Heart left ventricle (tissue), 16 donors: ENCODE measurements around the gene OLFML2B. TPM values are rescaled to one million over a fixed set of nuclear protein-coding genes. Genes with fewer than 3 reads are reported as not detected.

ENCODE experiments used
- ATAC-seq, 4 donors: fragments of 200-7000 bp; cut with Tn5 transposase; one replicate each; pipeline ENCODE4 v1.9.1; 2020 to 2022; ENCODE audit warnings: moderate library complexity in 4 of 4, mild to moderate bottlenecking in 3 of 4, moderate number of reproducible peaks in 1 of 4
- DNase-seq, 5 donors: peaks; one replicate each; pipeline ENCODE4 v3.0.0-alpha.2; 2020
- H3K27ac ChIP-seq, 12 donors: fragments of 200-600 bp; sonication (generic) in 4 of 12; one replicate each; pipeline versions ENCODE4 v1.5.0 to v1.8.0; 2016 to 2022; ENCODE audit warnings: mild to moderate bottlenecking in 2 of 12
- H3K27me3 ChIP-seq, 9 donors: fragments of 200-600 bp; sonication (generic) in 2 of 9; one replicate each; pipeline versions ENCODE4 v1.5.1 to v1.8.0; 2016 to 2022; ENCODE audit warnings: mild to moderate bottlenecking in 3 of 9
- H3K36me3 ChIP-seq, 9 donors: fragments of 200-600 bp; sonication (generic) in 2 of 9; one replicate each; pipeline versions ENCODE4 v1.5.0 to v1.8.0; 2018 to 2022; ENCODE audit warnings: mild to moderate bottlenecking in 2 of 9
- H3K4me1 ChIP-seq, 12 donors: fragments of 200-600 bp; sonication (generic) in 4 of 12; one replicate each; pipeline versions ENCODE4 v1.5.0 to v1.8.0; 2016 to 2022; ENCODE audit warnings: mild to moderate bottlenecking in 3 of 12
- H3K4me3 ChIP-seq, 12 donors: fragments of 200-600 bp; sonication (generic) in 4 of 12; one replicate each; pipeline versions ENCODE4 v1.5.0 to v1.8.0; 2017 to 2022; ENCODE audit warnings: mild to moderate bottlenecking in 9 of 12, moderate library complexity in 4 of 12
- H3K9me3 ChIP-seq, 12 donors: fragments of 200-600 bp; sonication (generic) in 4 of 12; one replicate each; pipeline versions ENCODE4 v1.5.0 to v1.8.0; 2016 to 2022; ENCODE audit warnings: mild to moderate bottlenecking in 1 of 12
- POLR2A ChIP-seq, 2 donors: fragments of 450-650 bp; IDR thresholded peaks; one replicate each; pipeline ENCODE4 v1.6.1; 2017; ENCODE audit warnings: antibody characterized with exemption in 2 of 2, mild to moderate bottlenecking in 2 of 2, moderate library complexity in 2 of 2
- WGBS, 4 donors: extraction: QIAGEN DNeasy Blood & Tissue Kit in 2 of 4; methylation state at CpG; one replicate each; pipeline versions ENCODE4 v1.1.5 to v1.1.7; 2013 to 2018; 5-methylcytosine and 5-hydroxymethylcytosine counted together
- intact Hi-C, 10 donors: fragments of 100-400 bp; cut with DNase I; formaldehyde crosslinking; loops; one replicate each; pipeline versions ENCODE4 v1.11.1 to v1.14.2; 2022
- polyA plus RNA-seq, 2 donors: library from polyadenylated mRNA; stranded (reverse); fragments of 200-250 nt; gene quantifications; one replicate each; pipeline ENCODE4 v1.2.3, GENCODE V29; 2013
- total RNA-seq, 9 donors: library from RNA; depleted of rRNA in 2 of 9; stranded (reverse); fragments of >200 nt in 2 of 9; fragmentation: NEBNext Ultra II Directional in 3 of 9; extraction: Animal tissue kit (Norgen Biotek cat#: 25700) in 3 of 9; gene quantifications; one replicate each; pipeline versions ENCODE4 v1.1.0 to v1.2.4, GENCODE V29; 2016 to 2023
- TF ChIP-seq, protein P1 (sequence below), 12 donors: fragments of 200-600 bp; sonication (generic) in 4 of 12; IDR thresholded peaks; one replicate each; pipeline versions ENCODE4 v1.5.0 to v1.8.0; 2018 to 2022; ENCODE audit warnings: antibody characterized with exemption in 12 of 12, mild to moderate bottlenecking in 5 of 12
- donor health status: ischemic (EF 13 %, LVEDD 7.1; RV severe dilation, severe dysfunction).
- donor health status: healthy with polysubstance abuse.
- donor health status: DM: no; HTN: yes; CAD: no.
- donor health status: DM: no; HTN: no; CAD: no.
- donor health status: ischemic (EF 25% LVEDD 6.9; RV normal size, moderate dysfunction).
- donor health status: ischemic (EF 25% LVEDD 5.7; RV mildly dilated, moderate dysfunction).
- donor health status: healthy.
- donor health status: DM: yes; HTN: yes; CAD: no.
- donor health status: ischemic (EF 35%, LVEDD 5.7; RV mildly dilated, moderate dysfunction).
- donor health status: nonischemic (EF 11% LVEDD 7.7; RV severe dilation, severe dysfunction).
- donor health status: DM: yes; HTN: yes; CAD: no.
- donor health status: PGD.
- donor health status: ischemic (EF 29% LVEDD 5.4; RV normal size, mild dysfunction).
- donor health status: nonischemic (EF 23%, LVEDD 6.1; RV moderate dilation, normal function).

The OLFML2B gene
- total and polyA plus RNA-seq, 11 donors, result 0.75 to 39.2 (median 2.8) TPM

DNA sequence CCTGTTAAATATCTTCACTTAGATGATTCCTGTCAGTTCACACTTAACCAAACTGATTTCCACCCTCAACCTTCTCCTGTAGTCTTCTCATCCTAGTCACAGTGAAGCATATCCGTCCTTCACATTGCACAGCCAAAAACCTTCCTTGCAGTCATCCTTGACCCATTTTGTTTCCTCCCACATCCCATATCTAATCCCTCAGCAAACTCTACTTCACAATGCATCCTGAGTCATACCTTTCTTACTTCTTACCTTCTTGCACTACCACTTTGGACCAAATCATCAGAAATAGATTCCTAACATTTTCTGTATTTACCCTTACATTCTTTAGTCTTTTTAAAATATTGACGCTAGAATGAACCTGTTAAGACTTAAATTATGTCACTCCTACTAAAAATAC lies 86.9 kb downstream of the OLFML2B start:
- peaks cover 0 to 26% (median 0%) of the 10 kb centered on the region in 12 donors for H3K4me1 ChIP-seq
- no peaks in the 10 kb centered on the region for H3K9me3 ChIP-seq
- peaks cover 0 to 15% (median 0%) of the 10 kb centered on the region in 9 donors for H3K36me3 ChIP-seq
- H3K27ac ChIP-seq, result no peak overlapping the region
- intact Hi-C loops, result loop anchor here in 1 of 10 donors (10.0 kb wide), 1 partner anchor 68 kb away; no protein-coding TSS in a partner anchor
- 96 to 98% (median 97%) methylated on average over 2 of the region's 2 CpGs for WGBS, 4 donors
- H3K4me3 ChIP-seq, result no peak overlapping the region
- ATAC-seq (no peak), DNase-seq (no peak)
- TF ChIP-seq, protein P1, sequence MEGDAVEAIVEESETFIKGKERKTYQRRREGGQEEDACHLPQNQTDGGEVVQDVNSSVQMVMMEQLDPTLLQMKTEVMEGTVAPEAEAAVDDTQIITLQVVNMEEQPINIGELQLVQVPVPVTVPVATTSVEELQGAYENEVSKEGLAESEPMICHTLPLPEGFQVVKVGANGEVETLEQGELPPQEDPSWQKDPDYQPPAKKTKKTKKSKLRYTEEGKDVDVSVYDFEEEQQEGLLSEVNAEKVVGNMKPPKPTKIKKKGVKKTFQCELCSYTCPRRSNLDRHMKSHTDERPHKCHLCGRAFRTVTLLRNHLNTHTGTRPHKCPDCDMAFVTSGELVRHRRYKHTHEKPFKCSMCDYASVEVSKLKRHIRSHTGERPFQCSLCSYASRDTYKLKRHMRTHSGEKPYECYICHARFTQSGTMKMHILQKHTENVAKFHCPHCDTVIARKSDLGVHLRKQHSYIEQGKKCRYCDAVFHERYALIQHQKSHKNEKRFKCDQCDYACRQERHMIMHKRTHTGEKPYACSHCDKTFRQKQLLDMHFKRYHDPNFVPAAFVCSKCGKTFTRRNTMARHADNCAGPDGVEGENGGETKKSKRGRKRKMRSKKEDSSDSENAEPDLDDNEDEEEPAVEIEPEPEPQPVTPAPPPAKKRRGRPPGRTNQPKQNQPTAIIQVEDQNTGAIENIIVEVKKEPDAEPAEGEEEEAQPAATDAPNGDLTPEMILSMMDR (IDR thresholded peaks at IDR 0.05), result no peak
- H3K27me3 ChIP-seq, result no peaks in the 10 kb centered on the region

DNA sequence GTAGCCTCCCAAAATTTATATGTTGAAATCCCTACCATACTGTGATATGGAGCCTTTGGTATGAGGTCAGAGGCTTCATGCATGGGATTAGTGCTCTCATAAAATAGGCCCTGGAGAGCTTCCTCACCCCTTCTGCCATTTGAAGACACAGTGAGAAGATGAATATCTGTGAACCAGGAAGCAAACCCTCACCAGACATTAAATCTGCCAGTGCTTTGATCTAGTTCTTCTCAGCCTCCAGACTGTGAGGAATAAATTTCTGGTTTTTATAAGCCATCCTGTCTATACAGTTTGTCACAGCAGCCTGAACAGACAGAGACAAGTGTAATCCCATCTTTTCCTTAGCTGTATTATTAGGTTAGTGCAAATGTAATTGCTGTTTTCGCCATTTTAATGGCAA lies 88.4 kb downstream of the OLFML2B start:
- H3K9me3 ChIP-seq, result no peaks in the 10 kb centered on the region
- no peak overlapping the region for H3K27ac ChIP-seq
- H3K36me3 ChIP-seq, result peaks cover 0 to 15% (median 0%) of the 10 kb centered on the region in 9 donors
- intact Hi-C loops, result loop anchor here in 1 of 10 donors (10.0 kb wide), 1 partner anchor 70 kb away; no protein-coding TSS in a partner anchor
- no peak for TF ChIP-seq POLR2A (IDR thresholded peaks at IDR 0.05)
- TF ChIP-seq, protein P1 (IDR thresholded peaks at IDR 0.05), result no peak
- H3K4me3 ChIP-seq, result no peak overlapping the region
- peaks cover 0 to 26% (median 0%) of the 10 kb centered on the region in 12 donors for H3K4me1 ChIP-seq
- ATAC-seq (no peak), DNase-seq (no peak)
- no peaks in the 10 kb centered on the region for H3K27me3 ChIP-seq
- WGBS, 4 donors, result 95 to 100% (median 97%) methylated on average over 1 of the region's 1 CpG

DNA sequence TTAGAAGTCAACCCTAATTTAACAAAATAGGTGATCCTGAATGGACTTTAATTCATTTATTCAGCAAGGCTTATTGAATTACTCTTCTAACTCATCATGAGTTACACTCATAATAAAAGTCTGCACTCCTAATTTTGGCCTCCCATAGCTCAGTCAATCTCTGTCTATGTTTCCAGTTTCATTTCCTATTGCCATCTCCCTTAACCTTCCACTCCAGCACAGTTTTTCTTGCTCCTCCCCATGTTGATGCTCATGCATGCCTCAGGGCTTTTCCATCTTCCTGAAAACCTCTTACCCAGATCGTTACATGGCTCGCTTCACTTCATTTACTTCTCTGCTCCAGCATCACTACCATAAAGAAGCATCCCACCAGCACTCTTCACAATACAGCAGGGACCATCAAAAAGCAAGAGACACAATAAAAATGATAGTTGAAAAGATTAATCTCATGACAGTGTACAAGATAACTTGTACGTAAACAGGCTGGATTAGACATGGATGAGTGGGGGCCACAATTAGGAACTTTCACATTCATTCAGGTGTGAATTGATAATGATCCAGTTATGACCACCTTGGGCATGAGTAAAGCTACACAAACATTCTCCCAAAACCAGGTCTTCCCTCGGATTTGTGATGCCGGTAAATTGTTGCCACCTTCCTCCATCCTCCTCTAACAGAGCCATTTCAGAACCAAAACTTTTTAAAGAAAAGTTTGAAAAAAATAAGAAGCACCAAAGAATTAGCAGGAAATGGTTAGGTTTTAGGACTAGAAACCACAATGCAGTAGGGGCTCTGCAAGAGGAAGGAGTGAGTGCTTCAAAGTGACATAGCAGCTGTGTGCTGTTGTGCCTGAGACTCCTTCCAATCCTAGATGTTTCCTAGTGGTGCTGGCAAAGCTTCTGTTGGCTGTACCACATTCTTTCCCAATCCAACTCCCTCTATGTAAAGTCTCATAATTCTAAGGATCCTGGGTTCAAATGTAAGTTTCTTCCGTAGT lies 89.8 kb downstream of the OLFML2B start:
- peaks cover 0 to 28% (median 0%) of the 10 kb centered on the region in 12 donors for H3K4me1 ChIP-seq
- intact Hi-C loops, result loop anchor here in 1 of 10 donors (10.0 kb wide), 1 partner anchor 71 kb away; no protein-coding TSS in a partner anchor
- no peak overlapping the region for H3K4me3 ChIP-seq
- no peaks in the 10 kb centered on the region for H3K9me3 ChIP-seq
- no peaks in the 10 kb centered on the region for H3K27me3 ChIP-seq
- peak in 1 of 4 donors; percentile 41 for ATAC-seq
- no peak for DNase-seq
- H3K27ac ChIP-seq, result peak overlapping the region in 1 of 12 donors; percentile 9
- peaks cover 0 to 10% (median 0%) of the 10 kb centered on the region in 9 donors for H3K36me3 ChIP-seq
- TF ChIP-seq, protein P1 (IDR thresholded peaks at IDR 0.05), result no peak
- no peak for TF ChIP-seq POLR2A (IDR thresholded peaks at IDR 0.05)
- 76 to 85% (median 80%) methylated on average over 6 of the region's 6 CpGs for WGBS, 4 donors

Other genes with a start within 250 kb of the OLFML2B start
- gene NOS1AP, start 45.8 kb upstream of the OLFML2B start, total RNA-seq, result 1 to 10 TPM; 2.4 to 6.4 (median 4.5) TPM
- gene NOS1AP, start 45.8 kb upstream of the OLFML2B start, polyA plus RNA-seq, result 1 to 10 TPM; 1.1 to 1.4 TPM